Fibroblast of skin of abdomen (primary cell): Measurements from ENCODE around the gene KCNH1.
A peak's percentile ranks its signal among the peaks of the same experiment; 100 is the strongest.

Experiments used
- DNase-seq: peaks from one replicate; pipeline ENCODE4 v3.0.0-alpha.2; 2013

Gene KCNH1

GRCh38 chr1:210855440-210855839 is 278.5 kb downstream of the KCNH1 start:
- no peak for DNase-seq

DNA sequence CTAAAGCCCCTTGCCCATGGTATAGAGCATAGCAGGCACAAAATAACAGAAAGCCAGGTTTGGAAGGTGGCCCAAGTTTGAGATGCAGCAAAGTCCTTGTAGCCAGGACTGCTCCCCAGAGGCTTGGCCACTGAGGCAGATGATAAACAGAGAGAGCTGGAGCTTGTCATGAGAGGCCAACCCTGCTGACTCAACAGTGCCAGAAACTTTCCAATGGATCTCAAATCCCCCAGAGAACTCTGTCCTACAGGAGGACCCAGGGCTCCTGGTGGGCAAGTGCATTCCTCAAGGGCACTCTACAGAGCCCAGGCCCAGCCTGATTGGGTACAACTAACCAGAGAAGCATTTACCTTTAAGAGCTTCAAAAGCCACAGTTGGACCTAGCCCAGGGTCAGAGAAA is 280.7 kb downstream of the KCNH1 start:
- no peak for DNase-seq

- DNase-seq, result no peak
Observed at GRCh38 chr1:210850556-210850955, 283.4 kb downstream of the KCNH1 start.

DNA sequence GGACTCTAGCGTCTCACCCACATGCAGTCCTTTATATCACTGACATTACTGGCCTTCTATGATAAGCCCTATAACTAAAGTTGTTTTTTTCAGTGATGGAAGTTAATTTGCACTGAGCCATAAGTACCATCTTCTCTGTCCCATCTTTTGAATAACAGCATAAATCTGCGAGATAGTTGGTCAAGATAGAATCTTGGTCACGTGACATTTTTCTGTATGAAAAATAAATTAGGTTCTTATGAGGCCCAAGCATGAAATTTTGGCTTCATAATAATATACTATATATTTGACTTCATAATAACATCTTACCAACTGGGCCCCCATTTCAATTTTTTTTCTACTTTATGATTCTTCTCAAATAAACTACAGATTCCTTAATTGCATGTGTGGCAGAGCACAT is 285.5 kb downstream of the KCNH1 start:
- no peak for DNase-seq

DNA sequence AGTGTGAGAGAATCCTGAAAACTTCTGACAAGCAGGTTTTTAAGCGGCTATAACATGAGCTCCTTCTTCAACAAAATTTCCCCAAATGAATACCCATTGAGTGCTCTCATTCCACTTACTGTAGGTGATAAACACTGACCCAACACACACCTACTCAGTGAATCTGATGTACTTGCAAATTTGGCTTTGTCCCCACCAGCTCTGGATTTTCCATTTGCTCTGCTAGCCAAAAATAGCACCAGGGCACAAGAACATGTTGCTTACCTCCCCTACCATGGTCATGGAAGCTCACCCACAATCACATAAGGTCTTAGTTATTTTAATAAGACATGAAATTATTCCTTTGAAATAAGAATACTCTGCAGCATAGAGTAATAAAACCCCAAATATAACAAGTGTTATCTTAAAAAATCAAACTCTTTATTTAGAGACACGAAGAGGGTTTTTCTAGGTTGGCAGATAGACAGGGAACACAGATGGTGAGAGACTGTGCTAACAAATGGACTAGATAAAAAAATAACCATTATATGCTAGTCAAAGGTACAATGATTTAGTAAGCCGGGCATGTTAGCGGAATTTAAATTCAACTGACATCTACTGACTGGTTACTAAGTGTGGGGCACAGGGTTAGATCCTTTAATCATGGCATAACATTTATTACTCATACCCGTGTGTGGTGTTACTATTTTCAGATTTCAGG is 291.9 kb downstream of the KCNH1 start:
- no peak for DNase-seq

DNA sequence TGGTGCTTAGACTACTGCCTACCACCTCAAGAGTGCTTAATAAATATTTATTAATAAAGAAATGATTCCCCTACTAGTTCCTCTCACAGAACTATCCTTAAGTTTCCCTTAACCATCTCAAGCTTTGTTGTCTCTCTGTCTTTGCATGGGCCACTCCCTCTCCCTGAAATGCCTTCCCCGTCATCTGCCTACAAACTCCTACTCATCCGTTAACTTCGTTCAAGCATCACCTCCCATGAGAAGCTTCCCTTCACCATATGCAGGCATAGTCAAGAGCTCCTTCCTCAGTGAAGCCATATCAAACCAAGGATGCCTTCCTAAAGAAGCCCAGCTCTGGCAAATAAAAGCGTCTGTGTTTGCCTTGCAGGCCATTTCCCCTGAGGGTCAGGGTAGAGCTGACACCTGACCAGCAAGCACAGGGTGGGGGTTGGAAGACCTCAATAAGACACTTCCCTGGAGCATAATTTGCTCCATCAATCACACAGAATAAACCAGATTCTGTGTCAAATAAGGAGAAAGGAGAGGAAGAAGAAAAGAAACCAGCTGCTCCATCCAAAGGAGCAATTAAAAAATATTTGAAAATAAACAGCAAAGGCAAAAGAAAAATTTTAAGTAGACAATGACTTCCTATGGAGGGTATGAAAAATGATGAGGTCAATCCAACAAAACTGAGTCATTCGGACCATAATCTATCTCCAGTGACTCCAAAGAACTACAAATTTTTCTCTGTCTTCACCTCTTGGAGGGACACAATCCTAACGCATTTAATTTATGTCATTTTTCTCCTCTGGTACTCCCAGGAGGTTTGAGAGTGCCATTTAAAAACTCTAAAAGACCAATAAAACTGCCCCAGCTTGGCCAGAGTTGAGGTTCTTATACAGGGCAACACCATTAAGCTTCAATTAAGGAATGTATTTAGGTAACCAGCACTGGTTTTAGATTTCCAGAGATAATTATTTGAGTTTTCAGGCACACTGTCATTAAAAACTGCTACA is 303.6 kb downstream of the KCNH1 start:
- no peak for DNase-seq

DNA sequence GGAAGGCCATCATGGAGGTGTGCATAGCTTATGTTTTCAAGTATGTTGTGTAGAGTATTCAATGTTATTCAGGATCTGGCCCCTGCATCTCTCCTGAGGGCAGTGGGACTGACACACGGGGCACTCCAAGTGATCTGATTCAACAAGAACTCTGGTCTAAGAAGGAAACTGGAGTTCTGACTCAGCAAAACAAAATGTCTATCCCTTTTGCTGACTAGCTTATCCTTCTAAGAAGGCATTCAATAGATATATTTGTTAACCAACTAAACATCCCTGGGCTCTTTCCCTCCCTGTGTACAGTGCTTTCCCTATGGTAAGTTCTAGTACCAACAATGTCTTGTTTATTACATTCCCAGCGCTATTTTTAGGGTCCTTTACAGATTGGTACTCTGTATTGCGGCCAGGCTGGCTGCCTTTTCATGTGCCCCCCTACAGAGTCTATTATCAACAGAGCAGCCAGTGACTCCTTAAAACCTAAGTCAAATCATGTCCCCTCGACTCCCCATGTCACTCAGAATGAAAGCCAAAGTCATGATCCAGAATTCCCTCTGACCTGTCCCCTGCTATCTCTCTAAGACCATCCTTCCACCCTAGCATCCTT is 304.9 kb downstream of the KCNH1 start:
- DNase-seq, result peak; percentile 10

DNA sequence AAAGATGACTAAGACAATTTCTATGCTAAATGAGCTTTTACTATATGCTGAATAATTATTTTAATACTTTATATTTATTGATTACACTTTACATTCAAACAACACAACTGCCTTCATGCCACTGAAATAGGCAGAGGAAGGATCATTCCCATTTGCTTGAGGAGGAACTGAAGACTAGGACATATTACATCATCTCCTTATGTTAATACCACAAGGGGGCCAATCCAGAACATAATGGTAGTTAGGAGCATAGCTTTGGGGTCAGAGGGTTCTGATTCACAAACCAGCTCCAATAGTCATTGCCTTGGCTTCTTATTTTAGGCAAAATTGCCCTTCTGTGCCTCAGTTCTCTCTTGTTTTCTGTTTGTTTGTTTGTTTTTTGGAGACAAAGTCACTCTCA is 306.5 kb downstream of the KCNH1 start:
- no peak for DNase-seq

DNA sequence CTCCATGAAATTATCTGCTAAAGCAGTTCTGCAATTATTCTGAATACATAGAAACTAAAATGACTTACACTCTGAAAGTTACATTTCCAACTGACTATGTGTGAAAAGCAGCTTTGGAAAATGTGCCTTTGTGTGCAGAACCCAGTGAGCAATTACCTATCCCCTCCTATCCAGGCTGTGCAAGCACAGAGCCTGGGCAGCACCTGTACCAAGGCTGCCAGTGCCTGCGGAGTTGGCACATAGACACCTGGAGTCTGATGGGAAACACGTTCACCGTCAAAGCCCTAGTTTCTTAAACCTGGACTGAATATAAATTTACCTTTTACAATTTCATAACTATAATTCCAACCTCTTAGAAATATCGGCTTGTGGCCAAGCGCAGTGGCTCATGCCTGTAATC is 307.3 kb downstream of the KCNH1 start:
- no peak for DNase-seq

DNA sequence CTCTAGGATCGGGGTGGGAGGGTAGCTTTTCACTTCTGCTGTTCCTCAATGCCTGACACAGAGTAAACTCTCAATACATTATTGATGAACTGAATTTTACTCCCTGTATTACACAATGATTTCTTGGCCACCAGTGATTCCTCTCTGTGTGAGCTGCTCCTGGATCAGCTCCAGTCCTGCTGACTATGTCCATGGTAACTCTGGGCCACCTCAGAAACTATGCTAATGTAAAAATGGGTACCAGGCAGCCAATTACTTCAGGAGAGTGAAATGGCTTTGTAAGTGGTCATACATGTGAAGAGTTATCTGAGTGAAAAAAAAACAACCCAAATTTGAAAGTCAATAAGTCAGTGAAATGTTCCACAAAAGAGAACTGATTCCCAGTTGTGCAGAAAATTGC is 311.0 kb downstream of the KCNH1 start:
- DNase-seq, result no peak

GRCh38 chr1:210822241-210822640 is 311.7 kb downstream of the KCNH1 start:
- DNase-seq, result no peak

- no peak for DNase-seq
Observed at GRCh38 chr1:210821615-210822014, 312.3 kb downstream of the KCNH1 start.

DNA sequence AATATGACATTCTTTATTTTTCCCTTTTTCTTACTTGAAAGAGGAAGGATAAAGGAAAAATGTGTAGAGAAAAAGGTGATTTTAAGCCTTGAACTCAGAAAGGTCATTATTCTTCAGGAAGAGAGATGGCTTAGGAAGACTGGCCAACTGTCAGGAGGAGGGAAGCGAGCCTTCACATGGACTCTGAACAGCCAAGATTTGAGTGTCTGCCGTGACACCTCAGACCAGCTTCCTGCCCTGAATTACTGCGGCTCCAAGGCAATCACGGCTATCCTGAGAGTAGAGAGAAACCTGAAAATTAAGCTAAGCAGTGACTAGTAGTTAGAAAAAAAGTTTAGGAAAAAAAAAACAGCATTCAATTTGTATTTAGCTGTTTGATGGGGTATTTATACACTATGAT is 314.7 kb downstream of the KCNH1 start:
- DNase-seq, result no peak

DNA sequence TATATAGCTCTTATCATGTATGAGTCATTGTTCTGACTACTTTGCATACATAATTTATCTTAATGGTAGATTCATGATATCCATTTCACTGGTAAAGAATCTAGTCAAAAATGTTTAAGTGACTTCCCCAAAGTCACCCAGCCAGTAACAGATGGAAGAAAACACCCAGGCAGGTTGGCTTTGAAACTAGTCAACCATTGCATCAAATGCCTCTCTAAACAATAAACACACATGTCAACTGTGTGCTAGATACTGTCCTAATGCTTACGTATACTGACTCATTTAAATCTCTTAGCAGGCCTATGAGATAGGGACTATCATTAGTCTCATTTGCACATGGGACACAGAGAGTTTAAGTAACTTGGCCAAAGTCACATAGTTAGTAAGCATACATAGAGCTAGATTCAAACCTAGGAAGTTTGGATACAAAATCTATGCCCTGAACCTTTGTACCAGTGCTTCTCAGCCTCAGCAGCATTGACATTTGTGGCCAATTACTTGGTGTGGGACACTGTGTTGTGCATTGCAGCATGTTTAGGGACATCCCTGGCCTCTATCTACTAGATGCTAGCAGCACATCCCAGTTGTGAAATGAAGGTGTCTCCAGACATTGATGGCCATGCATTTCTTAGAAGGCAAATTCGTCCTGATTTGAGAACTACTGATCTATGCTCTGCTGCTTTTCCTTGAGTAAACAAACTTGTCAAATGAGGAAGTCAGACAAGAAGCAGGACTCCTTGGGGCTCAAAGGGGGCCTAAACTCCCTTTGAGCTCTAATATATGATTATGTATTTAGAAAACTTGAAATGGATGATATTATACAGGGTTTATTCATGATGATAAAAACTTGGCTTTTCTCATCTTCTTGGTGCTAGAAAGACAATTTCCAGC is 316.3 kb downstream of the KCNH1 start:
- no peak for DNase-seq

DNA sequence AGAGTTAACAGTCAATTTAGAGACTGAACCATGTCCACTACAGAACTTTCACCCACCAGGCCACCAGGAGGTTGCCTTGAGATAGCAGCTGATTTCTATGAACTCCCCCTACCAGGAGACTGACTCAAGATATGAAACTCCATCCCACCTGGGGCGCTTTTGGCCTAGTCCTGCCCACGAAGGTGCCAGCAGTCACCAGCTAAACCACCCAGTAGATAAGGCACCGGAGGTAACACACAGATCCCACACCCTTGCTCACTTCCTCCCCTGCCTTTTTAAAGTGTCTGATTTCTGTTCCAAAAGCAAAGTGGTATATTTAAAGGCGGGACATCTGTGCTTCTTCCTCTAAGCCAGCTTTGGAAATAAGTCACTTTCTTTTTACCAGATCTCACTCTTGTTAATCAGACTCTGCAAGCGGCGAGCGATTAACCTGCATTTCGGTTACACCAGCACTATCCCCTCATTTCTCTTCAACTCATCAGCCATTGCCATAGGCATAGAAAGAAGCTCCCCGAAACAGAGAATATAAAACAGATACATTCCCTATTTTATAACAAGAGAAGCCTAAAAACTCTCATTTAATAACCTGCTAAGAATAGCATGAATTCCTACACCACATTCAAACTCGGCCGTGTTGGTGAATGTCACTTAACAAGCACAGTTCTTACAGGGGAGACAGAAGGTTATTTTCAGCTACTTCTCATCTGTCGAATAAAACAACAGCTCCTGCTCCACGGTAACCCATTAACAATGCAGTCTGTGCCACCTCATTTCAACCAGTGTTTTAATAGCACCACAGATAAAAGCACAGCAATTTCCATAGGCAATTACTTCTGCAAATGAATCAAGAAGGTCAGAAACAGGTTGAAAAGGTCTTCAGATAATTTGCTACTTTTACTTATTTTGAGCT is 318.1 kb downstream of the KCNH1 start:
- DNase-seq, result no peak

GRCh38 chr1:210814382-210815123 is 319.4 kb downstream of the KCNH1 start:
- DNase-seq, result no peak

GRCh38 chr1:210801501-210801900 is 332.4 kb downstream of the KCNH1 start:
- DNase-seq, result no peak

DNA sequence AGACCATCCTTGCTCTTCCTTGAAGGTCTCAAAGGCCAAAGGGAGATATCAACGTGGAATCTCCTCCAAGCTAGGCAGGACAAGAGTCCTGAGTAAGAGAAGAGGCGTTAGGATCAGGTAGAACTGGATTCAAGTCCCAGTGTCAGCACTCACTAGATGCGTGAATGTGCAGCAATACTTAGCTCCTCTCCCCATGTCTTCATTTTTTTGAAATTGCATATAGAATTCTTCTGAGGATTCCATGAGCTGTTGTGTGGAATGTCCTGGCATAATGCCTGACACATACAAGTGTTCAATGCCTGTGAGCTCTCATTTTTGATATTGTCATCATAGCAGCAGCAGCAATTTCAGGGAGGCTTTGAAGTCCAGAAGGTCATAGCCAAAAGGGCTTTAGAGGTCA is 333.2 kb downstream of the KCNH1 start:
- peak; percentile 76 for DNase-seq

- DNase-seq, result no peak
Observed at GRCh38 chr1:210800301-210800700, 333.6 kb downstream of the KCNH1 start.

GRCh38 chr1:210797422-210797821 is 336.5 kb downstream of the KCNH1 start:
- DNase-seq, result no peak

- no peak for DNase-seq
Observed at GRCh38 chr1:210796421-210796820, 337.5 kb downstream of the KCNH1 start.
